ENCODE measurements around the gene SDHAF2.

- TF ChIP-seq CTCF (IDR thresholded peaks at IDR 0.05) (no peak), POLR2A (IDR thresholded peaks at IDR 0.05) (no peak)
Observed at GRCh38 chr11:61437496-61437895, 7.6 kb downstream of the SDHAF2 start.

Data from heart left ventricle (tissue), 13 donors.